Panc1 (cell line): ENCODE results near the gene CHURC1.

Experiments
- CTCF ChIP-seq: fragments of 450-650 bp; IDR thresholded peaks from 2 replicates; pipeline ENCODE4 v1.5.1; 2017; ENCODE audit warnings: mild to moderate bottlenecking
- POLR2AphosphoS5 ChIP-seq: IDR thresholded peaks from 2 replicates; pipeline ENCODE4 v1.6.1; 2012; ENCODE audit warnings: mild to moderate bottlenecking, low read depth, low read length, moderate library complexity
- REST ChIP-seq, 2 experiments: IDR thresholded peaks; 2 replicates each; pipeline ENCODE4 v1.6.1; 2011 to 2012; ENCODE audit warnings: low read depth in 2 of 2, control low read depth in 1 of 2, low read length in 1 of 2, mild to moderate bottlenecking in 1 of 2, moderate library complexity in 1 of 2; ENCODE audit not compliant: insufficient read depth in 1 of 2
- TCF7L2 ChIP-seq: IDR thresholded peaks from 2 replicates; pipeline ENCODE4 v1.6.1; 2011; ENCODE audit warnings: mild to moderate bottlenecking, low read depth, low read length, inconsistent platforms

- no peak for TF ChIP-seq CTCF
- no peak for TF ChIP-seq POLR2AphosphoS5
- no peak for TF ChIP-seq REST (IDR thresholded peaks at IDR 0.05; ENCODE audit: insufficient read depth in 1 of 2, low read depth in 2 of 2, low read length in 1 of 2)
- no peak for TF ChIP-seq TCF7L2
These were observed 40.6 kb upstream of the CHURC1 start for GRCh38 chr14:64873506-64874219.
